SK-N-SH (cell line): Measurements from ENCODE around the gene PLD4.

Experiments used
- CTCF ChIP-seq: fragments of 200-600 bp; sonication (generic); IDR thresholded peaks from 2 replicates; pipeline ENCODE4 v1.6.1; 2017; ENCODE audit warnings: antibody characterized with exemption, mild to moderate bottlenecking, moderate library complexity
- EP300 ChIP-seq, 2 experiments: IDR thresholded peaks; 2 replicates each; pipeline versions ENCODE4 v1.4.0 to v1.6.1; 2012; ENCODE audit warnings: borderline replicate concordance in 1 of 2, low read depth in 1 of 2, low read length in 1 of 2
- FOXJ3 ChIP-seq: sonication (generic); formaldehyde crosslinking; IDR thresholded peaks from 2 replicates; pipeline ENCODE4 v1.5.1; 2020; ENCODE audit warnings: mild to moderate bottlenecking, missing genetic modification reagents
- MXI1 ChIP-seq: IDR thresholded peaks from 2 replicates; pipeline ENCODE4 v1.6.1; 2012; ENCODE audit warnings: mild to moderate bottlenecking, low read depth, low read length, improper control_type of control experiment
- NFIC ChIP-seq: IDR thresholded peaks from 2 replicates; pipeline ENCODE4 v1.4.0; 2012; ENCODE audit warnings: borderline replicate concordance
- PBX3 ChIP-seq: IDR thresholded peaks from 2 replicates; pipeline ENCODE4; 2012
- POLR2AphosphoS5 ChIP-seq: IDR thresholded peaks from 2 replicates; pipeline ENCODE4 v1.6.1; 2012; ENCODE audit warnings: low read depth, low read length
- RFX5 ChIP-seq: IDR thresholded peaks from 2 replicates; pipeline ENCODE4 v1.6.1; 2012; ENCODE audit warnings: mild to moderate bottlenecking, improper control_type of control experiment, low read length
- SIN3A ChIP-seq: IDR thresholded peaks from 2 replicates; pipeline ENCODE4 v1.6.1; 2012; ENCODE audit warnings: low read depth, mild to moderate bottlenecking, low read length, moderate library complexity, borderline replicate concordance
- TAF1 ChIP-seq: IDR thresholded peaks from 2 replicates; pipeline ENCODE4 v1.6.1; 2012; ENCODE audit warnings: low read depth, mild to moderate bottlenecking, low read length, moderate library complexity, borderline replicate concordance
- TEAD4 ChIP-seq: IDR thresholded peaks from 2 replicates; pipeline ENCODE4 v1.4.0; 2012; ENCODE audit warnings: mild to moderate bottlenecking, borderline replicate concordance; ENCODE audit not compliant: insufficient read depth
- USF2 ChIP-seq: fragments of 150-350 bp; IDR thresholded peaks from 2 replicates; pipeline ENCODE4 v1.6.1; 2017; ENCODE audit warnings: antibody characterized with exemption, low read length, low read depth, borderline replicate concordance
- YY1 ChIP-seq: IDR thresholded peaks from 2 replicates; pipeline ENCODE4 v1.4.0; 2012; ENCODE audit warnings: low read depth, mild to moderate bottlenecking

GRCh38 chr14:104980611-104981531 lies 56.2 kb downstream of the PLD4 start:
- TF ChIP-seq NFIC (no peak), YY1 (no peak), EP300 (IDR thresholded peaks at IDR 0.05; ENCODE audit: borderline replicate concordance in 1 of 2, low read depth in 1 of 2, low read length in 1 of 2) (no peak), TEAD4 (no peak), CTCF (no peak), POLR2AphosphoS5 (no peak), RFX5 (no peak), USF2 (no peak), PBX3 (no peak), SIN3A (no peak), TAF1 (no peak), MXI1 (no peak), FOXJ3 (no peak)
